RWPE1 (cell line): ENCODE results near the gene IL20RB.

Experiments
- CTCF ChIA-PET: fragments of 350-600 bp; sonication (Branson Sonifier 250); formaldehyde crosslinking; extraction: SDS; loops from one replicate; lab custom pipeline; 2021; lab: Yijun Ruan, JAX
- POLR2A ChIA-PET: fragments of 400-600 bp; formaldehyde crosslinking; extraction: SDS; loops from one replicate; lab custom pipeline; 2020; ENCODE audit warnings: antibody characterized with exemption; ENCODE audit not compliant: low non-redundant PET; lab: Yijun Ruan, JAX
- DNase-seq: peaks from one replicate; pipeline ENCODE4 v3.0.0; 2012; ENCODE audit warnings: low spot score
- H3K27ac ChIP-seq: fragments of 450-650 bp; 2 replicates; pipeline ENCODE4 v1.5.1; 2017
- CTCF ChIP-seq: fragments of 450-650 bp; conservative IDR thresholded peaks from 2 replicates; pipeline ENCODE4 v1.5.1; 2017; ENCODE audit warnings: low read depth, mild to moderate bottlenecking

The IL20RB gene

GRCh38 chr3:136949708-136950107 is 8.1 kb upstream of the IL20RB start:
- ChIA-PET POLR2A (no interaction called here), CTCF (interaction anchor here (0.8 to 1.2 kb wide), 2 partner anchors 32 to 64 kb away, joined by 4 to 5 read pairs; no protein-coding TSS in a partner anchor)
- H3K27ac ChIP-seq: no peak overlapping the region
- peak; percentile 59 for TF ChIP-seq CTCF
- DNase-seq: no peak

DNA sequence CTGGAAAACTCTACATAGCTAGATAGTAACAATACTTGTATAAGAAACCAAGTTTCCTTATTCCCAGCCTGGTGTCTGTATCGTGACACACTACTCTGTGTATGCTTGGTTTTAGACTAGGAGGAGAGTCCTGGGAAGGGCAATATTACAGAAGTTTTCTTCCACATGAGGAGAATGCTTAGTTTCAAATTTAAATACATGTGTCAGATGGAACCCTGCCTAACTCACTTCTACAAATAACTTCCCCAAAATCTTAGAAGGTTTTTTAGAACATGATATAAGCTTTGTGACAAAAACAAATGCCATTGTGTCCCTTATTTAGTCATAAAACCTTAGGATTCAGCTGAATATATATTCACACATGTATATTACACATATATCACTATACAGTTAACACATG is 7.2 kb upstream of the IL20RB start:
- no peak for DNase-seq
- TF ChIP-seq CTCF: no peak
- H3K27ac ChIP-seq: no peak overlapping the region
- CTCF ChIA-PET: interaction anchor here (0.8 kb wide), 2 partner anchors 12 to 64 kb away, joined by 4 read pairs; no protein-coding TSS in a partner anchor
- POLR2A ChIA-PET: no interaction called here

GRCh38 chr3:136952292-136952691 is 5.5 kb upstream of the IL20RB start:
- H3K27ac ChIP-seq: no peak overlapping the region
- ChIA-PET POLR2A (no interaction called here), CTCF (interaction anchor here (1.0 kb wide), 1 partner anchor 61 kb away, joined by 3 read pairs; no protein-coding TSS in a partner anchor)
- peak; percentile 67 for DNase-seq
- TF ChIP-seq CTCF: no peak

DNA sequence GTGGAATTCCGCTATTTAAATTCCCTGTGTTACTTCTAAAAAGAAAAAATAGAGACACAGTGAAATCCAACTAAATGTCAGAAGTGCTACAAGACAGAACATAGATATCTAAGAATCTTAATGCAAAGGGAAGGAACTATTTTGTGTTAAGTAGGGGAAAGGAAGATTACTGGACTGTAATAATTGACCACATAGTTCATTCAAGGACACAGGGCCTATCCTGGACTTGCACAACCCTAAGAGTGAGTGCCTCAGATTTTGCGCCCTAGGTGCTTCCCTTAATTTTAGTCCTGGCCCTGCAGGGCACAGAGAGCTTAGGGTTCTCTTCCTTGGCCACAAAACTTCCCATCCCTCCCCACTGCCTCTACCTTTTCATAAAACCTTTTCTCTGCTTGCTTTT is 3.5 kb upstream of the IL20RB start:
- POLR2A ChIA-PET: no interaction called here
- CTCF ChIA-PET: no interaction called here
- no peak for DNase-seq
- no peak for TF ChIP-seq CTCF
- peak overlapping the region; percentile 73 for H3K27ac ChIP-seq

- H3K27ac ChIP-seq: peak overlapping the region; percentile 70
- CTCF ChIA-PET: interaction anchor here (0.7 kb wide), 1 partner anchor 207 kb away, joined by 3 read pairs; no protein-coding TSS in a partner anchor
- TF ChIP-seq CTCF: no peak
- DNase-seq: no peak
- POLR2A ChIA-PET: no interaction called here
Observed at GRCh38 chr3:136954980-136955780, 2.6 kb upstream of the IL20RB start.

GRCh38 chr3:136955813-136956212 is 2.0 kb upstream of the IL20RB start:
- no peak for TF ChIP-seq CTCF
- no peak for DNase-seq
- ChIA-PET CTCF (interaction anchor here (0.7 kb wide), 1 partner anchor 208 kb away, joined by 3 read pairs; no protein-coding TSS in a partner anchor), POLR2A (no interaction called here)
- H3K27ac ChIP-seq: no peak overlapping the region
